GM19455 (cell line): Measurements from ENCODE around the gene FXYD7.
"Not testable (repeated sequence)": the region's sequence is repeated elsewhere in the genome, so short reads cannot be mapped to it uniquely, and the experiment has no call there.

Experiments
- ATAC-seq: cut with Tn5 transposase; IDR thresholded peaks from one replicate; pipeline ENCODE4 v1.9.1; 2021; ENCODE audit not compliant: unreplicated experiment

The FXYD7 gene, protein sequence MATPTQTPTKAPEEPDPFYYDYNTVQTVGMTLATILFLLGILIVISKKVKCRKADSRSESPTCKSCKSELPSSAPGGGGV

DNA sequence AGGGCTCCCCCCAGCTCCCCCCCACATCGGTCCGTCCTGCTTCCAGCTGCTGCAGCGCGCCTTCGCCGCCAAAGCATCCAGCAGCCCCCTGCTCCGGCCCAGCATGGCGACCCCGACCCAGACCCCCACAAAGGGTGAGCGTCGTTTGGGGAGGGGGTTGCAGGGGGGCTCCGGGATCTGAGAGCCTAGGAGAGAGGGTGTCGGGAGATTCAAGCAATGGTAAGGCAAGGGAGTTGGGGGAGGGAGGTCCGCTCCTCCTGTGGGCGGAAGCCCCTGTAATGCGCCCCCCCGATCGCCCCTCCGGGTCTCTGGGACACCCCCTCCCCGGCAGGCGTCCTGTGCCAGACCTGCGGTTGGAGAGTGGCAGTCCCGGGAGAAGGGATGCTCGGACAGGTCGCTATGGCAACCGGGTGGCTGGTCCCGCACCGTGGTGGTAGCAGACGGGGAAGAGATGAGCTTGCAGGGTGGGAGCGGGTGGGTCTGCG, at the start of gene FXYD7:
Gene FXYD7 (plus strand): TSS at position 25 of the 485 bp plus-strand sequence. CDS start 79 bp downstream, at position 104.
- no peak for ATAC-seq

DNA sequence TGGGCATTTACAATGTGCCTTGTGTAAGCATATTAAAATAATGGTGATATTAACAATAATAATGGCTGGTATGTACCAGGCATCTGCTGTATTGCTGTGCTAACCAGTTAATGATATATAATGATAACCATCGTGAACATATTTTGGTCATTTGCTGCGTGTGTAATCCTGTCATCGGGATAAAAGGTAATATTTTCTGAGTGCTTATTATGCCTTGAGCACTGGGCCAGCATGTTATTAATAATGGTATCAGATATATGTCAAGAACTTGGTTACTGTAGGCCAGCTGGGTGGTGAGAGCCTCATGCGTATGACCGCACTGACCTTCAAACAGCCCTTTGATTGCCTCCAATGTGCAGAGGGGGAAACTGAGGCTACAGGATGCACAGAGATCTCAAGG, 49.6 kb upstream of the FXYD7 start:
- ATAC-seq: no peak

GRCh38 chr19:35093941-35094647, 49.0 kb upstream of the FXYD7 start:
- no peak for ATAC-seq

- no peak for ATAC-seq
Observed at GRCh38 chr19:35094656-35095055, 48.4 kb upstream of the FXYD7 start.

DNA sequence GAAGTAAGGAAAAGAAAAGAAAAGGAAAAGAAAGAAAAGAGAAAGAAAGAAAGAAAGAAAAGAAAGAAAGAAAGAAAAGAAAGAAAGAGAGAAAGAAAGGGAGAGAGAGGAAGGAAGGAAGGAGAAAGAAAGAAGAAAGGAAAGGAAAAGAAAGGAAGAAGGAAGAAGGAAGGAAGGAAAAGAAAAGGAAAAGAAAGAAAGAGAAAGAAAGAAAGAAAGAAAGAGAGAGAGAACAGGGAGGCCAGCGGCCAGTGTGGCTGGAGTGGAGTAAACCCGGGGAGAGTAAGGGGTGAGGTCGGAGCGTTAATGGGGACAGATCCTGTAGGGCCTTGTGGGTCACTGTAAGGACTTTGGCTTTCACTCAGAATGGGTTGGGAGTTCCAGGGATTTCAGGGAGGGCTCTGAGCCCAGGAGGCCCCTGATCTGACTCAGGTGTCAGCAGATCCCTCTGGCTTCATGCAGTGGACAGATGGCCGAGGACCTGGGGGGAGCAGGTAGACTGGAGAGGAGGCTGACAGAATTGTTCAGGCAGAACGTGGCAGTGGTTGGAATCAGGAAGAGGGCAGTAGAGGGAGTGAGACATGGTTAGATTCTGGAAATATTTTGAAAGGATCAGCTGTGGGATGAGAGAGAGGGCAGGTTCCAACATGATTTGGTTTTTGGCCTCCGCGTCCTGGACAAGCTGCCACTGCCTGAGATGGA, 47.2 kb upstream of the FXYD7 start:
- no peak for ATAC-seq

- no peak for ATAC-seq
Observed at GRCh38 chr19:35098413-35099049, 44.5 kb upstream of the FXYD7 start.

- no peak for ATAC-seq
Observed at GRCh38 chr19:35099155-35099896, 43.7 kb upstream of the FXYD7 start.

DNA sequence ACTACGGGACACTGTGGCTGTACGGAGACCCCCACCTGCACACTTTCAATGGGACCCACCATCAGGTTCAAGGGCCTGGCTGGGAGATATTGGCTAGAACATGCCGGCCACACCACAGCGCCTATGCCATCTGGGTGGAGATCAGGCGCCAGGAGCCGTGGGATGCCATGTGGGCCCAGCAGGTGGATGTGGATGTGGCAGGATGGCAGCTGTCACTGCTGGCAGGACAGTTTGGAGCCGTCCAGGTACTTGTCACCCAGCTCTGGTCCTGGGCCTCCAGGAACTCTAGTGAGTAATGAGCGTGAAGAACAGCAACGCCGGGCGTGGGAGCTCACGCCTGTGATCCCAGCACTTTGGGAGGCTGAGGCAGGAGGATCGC, 43.2 kb upstream of the FXYD7 start:
- no peak for ATAC-seq

- ATAC-seq: no peak
Observed at GRCh38 chr19:35100588-35101533, 42.2 kb upstream of the FXYD7 start.

DNA sequence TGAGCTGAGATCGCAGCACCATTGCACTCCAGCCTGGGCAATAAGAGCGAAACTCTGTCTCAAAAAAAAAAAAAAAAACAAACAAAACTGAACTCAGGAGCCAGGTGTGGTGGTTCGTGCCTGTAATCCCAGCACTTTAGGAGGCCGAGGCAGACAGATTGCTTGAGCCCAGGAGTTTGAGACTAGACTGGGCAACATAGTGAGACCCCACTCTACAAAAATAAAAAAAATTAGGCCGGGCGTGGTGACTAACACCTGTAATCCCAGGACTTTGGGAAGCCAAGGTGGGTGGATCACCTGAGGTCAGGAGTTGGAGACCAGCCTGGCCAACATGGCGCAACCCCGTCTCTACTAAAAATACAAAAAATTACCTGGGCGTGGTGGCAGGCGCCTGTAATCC, 41.1 kb upstream of the FXYD7 start:
- ATAC-seq: not testable (repeated sequence)

DNA sequence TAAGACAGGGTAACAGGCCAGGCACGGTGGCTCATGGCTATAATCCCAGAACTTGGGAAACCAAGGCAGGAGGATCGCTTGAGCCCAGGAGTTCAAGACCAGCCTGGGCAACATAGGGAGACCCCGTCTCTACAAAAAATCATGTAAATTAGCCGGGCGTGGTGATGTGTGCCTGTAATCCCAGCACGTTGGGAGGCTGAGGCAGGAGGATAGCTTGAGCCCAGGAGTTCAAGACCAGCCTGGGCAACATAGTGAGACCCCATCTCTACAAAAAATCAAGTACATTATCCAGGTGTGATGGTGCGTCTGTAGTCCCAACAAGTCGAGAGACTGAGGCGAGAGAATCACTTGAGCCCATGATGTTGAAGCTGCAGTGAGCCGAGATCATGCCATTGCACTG, 39.4 kb upstream of the FXYD7 start:
- ATAC-seq: not testable (repeated sequence)

DNA sequence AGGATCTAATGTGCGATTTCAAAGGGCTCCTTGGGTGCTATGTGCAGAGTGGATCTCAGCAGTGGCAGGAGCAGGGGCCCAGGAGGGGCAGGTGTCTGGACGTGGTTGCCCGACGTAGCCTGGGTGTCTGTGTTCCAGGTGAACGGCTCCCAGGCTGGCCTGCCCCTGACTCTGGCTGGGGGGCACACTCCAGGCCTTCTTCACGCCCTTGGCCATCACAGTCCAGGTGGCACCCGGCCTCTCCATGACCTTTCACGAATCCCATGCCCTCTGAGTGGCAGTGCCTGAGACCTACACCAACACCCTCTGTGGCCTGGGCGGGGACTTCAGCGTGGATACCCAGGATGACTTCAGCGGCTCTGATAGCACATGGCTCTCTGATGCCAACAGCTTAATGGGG, 38.7 kb upstream of the FXYD7 start:
- no peak for ATAC-seq

GRCh38 chr19:35105047-35105410, 38.0 kb upstream of the FXYD7 start:
- ATAC-seq: no peak

DNA sequence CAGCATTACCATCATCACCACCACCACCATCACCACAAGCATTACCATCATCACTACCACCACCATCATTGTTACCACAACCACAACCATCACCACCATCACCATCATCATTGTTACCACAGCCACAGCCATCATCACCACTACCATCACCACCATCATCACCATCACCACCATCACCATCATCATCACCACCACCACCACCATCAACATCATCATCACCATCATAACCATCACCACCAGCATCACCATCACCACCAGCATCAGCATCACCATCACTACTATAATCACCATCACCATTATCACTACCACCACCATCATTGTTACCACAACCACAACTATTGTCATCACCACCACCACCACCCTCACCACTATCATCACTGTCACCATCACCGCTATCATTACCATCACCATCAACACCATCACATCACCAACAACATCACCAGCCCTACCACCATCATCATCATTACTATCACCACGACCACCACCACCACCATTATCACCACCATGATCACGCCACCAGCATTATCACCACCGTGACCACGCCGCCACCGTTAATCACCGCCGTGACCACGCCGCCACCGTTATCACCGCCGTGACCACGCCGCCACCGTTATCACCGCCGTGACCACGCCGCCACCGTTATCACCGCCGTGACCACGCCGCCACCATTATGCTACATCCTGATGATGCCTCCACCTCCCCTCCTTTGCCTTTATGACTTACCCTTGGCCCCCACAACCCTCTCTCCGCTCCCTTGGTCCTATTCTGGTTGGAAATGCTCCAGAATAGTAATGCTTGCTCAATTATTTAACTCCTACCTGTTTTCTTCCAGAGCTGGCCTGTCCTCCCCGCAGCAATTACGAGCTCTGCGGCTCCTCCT, 37.4 kb upstream of the FXYD7 start:
- no peak for ATAC-seq

- no peak for ATAC-seq
Observed at GRCh38 chr19:35106291-35106583, 36.8 kb upstream of the FXYD7 start.

DNA sequence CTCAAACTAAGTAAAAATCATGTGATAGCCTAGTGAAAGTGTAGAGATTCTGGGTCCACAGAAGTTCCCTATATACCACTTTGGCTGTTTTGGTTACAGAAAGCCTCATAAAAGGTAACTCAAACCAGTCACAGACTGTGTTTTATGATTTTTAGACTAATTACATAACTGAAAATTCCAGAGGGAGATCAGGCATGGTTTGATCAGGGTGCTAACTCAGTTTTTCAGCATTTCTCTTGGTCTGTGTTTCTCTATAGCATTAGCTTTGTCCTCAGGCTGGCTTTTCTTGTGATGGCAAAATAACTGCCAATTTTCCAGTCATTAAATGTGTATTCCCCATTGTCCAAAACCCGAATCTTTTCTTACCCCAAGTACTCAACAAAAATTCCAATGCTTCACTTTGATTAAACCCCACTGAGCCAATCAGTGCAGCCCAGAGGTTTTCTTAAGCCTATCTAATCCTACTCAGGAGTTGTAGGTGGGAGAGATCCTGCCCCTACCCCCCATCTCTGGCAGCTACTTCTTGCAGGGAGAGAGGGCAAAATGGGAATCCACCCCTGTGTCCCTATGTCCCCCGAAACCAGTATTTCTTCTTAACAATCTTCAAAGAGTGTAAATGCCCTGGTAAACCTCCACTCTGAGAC, 36.0 kb upstream of the FXYD7 start:
- no peak for ATAC-seq

DNA sequence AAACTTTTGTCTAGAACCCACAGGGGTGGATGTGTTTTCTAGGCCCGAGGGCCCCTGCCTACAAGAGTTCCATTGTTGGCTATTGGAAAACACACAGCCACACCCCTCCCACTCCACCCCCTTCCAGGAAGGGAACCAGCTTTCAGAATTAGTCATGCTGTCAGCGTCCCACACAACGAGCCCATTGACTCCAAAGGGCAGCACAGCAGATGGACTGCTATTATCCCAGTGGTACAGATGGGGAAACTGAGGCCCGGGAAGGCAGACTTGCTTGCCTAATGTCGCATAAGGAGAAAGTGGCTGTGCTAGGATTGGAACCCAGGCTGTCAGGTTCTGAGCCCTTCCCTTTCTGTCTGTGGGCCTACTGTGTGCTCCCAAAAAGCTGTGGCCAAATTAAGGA, 35.5 kb upstream of the FXYD7 start:
- ATAC-seq: no peak

DNA sequence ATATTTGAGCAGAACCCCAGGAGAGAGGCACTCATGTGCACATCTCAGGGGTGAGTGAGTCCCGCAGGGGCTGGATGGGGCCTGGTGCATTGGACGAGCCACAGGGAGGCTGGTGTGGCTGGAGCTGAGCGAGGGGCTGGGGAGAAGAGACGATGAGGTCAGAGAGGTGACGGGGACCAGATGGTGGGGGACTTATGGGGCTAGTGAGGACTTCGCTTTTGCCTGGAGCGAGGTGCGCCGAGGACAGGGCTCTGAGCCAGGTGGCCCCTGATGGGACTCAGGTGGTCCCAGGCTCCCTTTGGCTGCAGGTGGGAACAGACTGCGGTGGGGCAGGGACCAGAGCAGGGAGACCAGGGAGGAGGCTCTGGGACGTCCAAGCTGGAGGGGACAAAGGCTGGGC, 34.3 kb upstream of the FXYD7 start:
- no peak for ATAC-seq
